GM13977 (cell line): ENCODE results near the gene DYNC1H1.

Source experiments
- DNase-seq: peaks from one replicate; pipeline ENCODE4 v3.0.0; 2012; ENCODE audit warnings: low spot score
- CTCF ChIP-seq: IDR thresholded peaks from 2 replicates; pipeline ENCODE4 v1.5.1; 2012; ENCODE audit warnings: mild to moderate bottlenecking, control low read depth; ENCODE audit not compliant: insufficient read depth; ENCODE audit errors: extremely low read depth, missing control alignments
- in situ Hi-C: fragments of 300-500 bp; cut with MboI; formaldehyde crosslinking; loops from one replicate; pipeline ENCODE4 v1.12.0; 2022; ENCODE audit warnings: low sequenced_read_pairs, low pct_unique_long_range_greater_than_20kb, mixed read lengths, inconsistent platforms; ENCODE audit not compliant: unreplicated experiment

The DYNC1H1 gene

GRCh38 chr14:101964297-101965180 is at the start of gene DYNC1H1:
Gene DYNC1H1, plus strand, starts transcription at chr14:101964573. Its CDS starts 119 bp downstream, at chr14:101964692.
- DNase-seq: peak; percentile 96

DNA sequence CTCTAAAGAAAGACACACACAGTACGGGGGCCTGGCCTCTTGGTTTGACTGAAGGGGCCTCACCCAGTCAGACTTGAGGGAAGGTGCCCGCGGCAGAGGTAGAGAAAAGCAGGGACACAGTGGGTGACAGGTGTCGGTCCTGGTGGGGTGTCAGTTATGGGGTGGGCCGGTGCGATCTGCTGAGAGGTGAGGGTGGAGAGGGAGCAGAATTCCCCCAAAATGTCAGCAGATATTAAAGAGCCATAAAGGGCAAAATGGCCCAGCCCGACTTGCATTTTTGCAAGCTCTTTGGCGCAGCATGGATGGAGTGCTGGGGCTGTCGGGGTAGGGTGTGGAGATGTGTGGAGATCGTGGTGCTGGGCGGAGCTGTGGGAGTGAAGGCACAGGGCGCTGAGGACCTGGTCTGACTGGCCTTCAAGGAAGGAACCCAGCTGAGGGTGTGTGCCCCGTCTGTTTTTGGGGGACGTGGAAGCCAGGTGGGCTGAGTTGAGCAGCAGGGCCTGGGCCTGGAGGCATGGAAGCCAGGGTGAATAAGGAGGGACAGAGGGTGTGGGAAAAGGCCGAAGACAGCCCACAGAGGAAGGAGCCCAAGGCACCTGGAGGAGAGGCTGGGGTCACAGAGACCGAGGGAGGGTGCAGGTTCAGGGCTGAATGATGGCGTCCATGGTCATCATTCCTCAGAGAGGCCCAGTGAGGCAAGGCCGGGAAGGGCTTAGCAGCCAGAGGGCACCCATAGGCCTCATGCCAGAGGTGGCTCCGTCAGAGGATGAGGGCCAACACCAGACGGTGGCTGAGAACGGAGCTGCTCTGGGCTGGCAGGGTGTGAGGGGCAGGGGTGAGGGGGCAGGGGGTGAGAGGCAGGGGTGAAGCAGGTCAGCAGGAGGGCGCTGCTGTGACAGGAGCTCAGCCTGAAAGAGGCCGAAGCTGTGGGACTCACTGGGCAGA is 48.2 kb upstream of the DYNC1H1 start:
- TF ChIP-seq CTCF: no peak

More at GRCh38 chr14:101964297-101965180, at the start of gene DYNC1H1:
- in situ Hi-C loops: loop anchor here (10.0 to 25.0 kb wide), 2 partner anchors 130 to 348 kb away; partner anchors contain the start of genes MOK and ZNF839
- no peak for TF ChIP-seq CTCF

DNA sequence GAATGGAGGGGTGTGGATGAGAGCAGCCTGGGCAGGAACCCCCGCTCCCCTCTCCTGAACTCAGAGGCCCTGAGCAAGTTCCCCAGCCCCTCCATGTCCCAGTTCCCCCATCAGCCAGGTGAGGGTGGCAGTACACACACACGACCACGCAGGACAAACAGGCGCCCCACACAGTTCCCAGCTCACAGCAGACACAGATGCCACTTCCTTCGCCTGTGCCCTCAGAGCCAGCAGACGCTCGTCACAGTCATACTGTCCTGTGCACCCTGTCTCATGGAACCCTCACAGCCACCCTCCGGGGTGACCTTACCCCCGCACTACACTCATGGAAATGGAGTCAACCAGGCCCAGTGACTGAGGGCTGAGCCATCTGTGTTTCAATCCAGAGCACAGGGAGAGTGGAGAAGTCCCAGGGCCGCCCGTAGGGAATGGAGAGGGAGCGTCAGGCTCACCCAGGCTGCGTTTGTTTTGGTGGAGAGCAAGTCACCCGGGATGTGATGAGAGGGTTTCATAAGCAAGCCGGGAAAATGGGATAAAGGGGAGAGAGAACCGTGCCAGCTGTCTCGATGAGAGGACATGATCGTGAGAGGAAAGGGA is 47.5 kb upstream of the DYNC1H1 start:
- in situ Hi-C loops: no loop called here
- no peak for TF ChIP-seq CTCF
- DNase-seq: no peak

More for the DNA sequence above, 48.2 kb upstream of the DYNC1H1 start:
- in situ Hi-C loops: no loop called here
- no peak for DNase-seq

DNA sequence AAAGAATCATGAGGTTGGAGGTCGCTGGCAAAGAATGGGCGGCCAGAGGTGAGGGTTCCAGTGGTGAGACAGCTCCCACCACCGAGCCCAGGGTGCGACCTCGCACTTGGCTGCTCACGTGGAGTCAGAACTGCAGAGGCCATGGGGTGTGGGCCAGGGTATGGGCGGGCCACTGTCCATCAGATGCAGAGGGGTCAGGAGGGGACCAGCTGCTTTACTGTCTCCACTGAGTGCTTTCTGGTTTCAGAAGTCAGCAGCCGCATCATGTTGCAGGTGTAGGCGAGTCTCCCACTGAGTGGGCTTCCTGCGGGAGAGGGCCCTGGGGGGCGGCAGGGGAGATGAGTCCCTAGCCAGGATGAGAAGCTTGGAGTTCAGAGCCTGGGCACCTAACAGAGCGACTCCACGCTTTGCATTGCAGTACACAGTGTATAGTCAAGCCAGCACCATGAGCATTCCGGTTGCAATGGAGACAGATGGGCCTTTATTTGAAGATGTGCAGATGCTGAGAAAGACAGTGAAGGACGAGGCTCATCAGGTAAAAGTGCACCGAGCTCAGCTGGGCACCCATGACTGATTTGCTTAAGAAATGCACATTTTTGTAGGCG is 46.9 kb upstream of the DYNC1H1 start:
- no peak for DNase-seq
- in situ Hi-C loops: no loop called here
- TF ChIP-seq CTCF: no peak

DNA sequence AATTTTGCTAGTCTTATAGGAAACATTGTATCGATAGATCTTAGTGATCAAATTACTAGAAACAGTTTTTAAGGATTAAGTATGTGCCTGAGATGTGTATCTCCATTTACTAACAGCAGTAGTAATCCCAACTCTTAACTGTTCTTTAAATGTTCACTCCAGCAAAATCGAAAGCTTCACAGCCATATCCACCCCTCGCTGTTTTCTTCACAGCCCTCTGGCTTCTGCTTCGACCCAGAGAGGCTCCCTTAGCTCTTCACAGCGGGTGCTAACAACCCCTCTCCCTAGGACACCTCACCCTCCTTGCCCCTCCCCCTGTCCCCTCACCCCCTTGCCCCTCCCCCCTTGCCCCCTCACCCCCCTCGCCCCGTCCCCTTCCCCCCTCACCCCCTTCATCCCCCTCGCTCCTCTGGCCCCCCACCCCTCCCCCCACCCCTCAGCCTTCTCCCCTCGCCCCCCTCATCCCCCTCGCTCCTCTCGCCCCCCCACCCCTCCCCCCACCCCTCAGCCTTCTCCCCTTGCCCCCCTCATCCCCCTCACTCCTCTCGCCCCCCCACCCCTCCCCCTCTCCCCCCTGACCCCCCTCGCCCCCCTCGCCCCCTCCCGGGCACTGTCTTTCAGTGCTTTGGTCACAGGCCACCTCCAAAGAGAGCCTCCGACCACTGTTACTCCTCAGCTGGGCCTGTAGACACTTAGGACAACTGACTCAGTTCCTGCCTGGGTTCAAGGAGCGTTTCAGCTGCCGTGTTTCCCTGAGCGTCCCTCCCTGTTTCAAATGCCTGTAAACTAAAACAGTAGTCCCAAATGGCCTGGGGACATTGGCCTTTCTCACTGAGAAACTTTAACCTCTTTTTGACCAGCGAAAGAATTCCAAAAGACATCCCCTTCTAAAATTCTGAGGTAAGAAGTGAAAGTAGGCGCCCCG is 46.0 kb upstream of the DYNC1H1 start:
- no peak for TF ChIP-seq CTCF
- in situ Hi-C loops: no loop called here
- DNase-seq: no peak
